Embryonic facial prominence (tissue), 1 donor: ENCODE measurements around the gene SLC13A4.
"Not testable (repeated sequence)": the region's sequence is repeated elsewhere in the genome, so short reads cannot be mapped to it uniquely, and the experiment has no call there.

Experiments used
- DNase-seq: peaks from one replicate; pipeline ENCODE4 v3.0.0-alpha.2; 2016; ENCODE audit errors: extremely low spot score

SLC13A4 gene, protein sequence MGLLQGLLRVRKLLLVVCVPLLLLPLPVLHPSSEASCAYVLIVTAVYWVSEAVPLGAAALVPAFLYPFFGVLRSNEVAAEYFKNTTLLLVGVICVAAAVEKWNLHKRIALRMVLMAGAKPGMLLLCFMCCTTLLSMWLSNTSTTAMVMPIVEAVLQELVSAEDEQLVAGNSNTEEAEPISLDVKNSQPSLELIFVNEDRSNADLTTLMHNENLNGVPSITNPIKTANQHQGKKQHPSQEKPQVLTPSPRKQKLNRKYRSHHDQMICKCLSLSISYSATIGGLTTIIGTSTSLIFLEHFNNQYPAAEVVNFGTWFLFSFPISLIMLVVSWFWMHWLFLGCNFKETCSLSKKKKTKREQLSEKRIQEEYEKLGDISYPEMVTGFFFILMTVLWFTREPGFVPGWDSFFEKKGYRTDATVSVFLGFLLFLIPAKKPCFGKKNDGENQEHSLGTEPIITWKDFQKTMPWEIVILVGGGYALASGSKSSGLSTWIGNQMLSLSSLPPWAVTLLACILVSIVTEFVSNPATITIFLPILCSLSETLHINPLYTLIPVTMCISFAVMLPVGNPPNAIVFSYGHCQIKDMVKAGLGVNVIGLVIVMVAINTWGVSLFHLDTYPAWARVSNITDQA

DNA sequence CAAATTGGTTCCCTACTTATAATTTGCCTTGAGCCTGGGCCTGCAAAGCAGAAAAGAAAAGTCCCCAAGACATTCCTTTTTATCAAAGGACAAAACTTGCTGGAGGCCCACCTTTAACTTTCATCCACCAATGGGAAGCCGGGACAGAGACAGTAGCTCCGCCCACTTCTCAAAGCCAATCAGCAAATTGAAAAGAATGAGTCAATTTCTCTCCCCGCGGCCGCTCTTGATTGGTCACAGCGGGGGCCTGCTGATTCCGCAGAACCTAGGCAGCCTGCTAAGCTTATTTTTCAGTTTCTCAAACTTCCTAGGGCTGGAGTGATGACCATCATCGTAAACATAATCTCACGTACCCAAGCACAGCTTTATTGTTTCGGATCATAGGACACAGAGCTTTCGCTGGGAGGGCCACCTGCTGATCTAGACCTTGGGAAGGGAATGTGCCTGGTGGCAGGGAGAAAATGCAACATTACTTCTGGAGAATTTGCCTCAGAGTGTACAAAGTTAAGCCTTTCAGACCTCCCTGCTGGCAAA, at the start of gene SLC13A4:
TSS of gene SLC13A4 (minus strand) at position 51 of the 534 bp plus-strand sequence. CDS start 690 bp downstream, outside the sequence.
- DNase-seq = no peak

DNA sequence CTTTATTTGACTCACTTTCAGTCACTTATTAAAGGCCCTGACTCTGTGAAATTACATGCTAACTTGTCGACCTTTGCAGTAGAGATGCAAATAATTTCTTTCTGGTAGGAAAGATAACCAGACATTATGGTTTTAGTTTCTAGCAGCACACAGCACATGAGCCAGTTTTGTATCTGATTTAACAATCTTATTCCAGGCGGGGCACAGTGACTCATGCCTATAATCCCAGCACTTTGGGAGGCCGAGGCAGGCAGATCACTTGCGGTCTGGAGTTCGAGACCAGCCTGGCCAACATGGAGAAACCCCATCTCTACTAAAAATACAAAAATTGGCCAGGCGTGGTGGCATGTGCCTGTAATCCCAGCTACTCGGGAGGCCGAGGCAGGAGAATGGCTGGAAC, 47.9 kb upstream of the SLC13A4 start:
- not testable (repeated sequence) for DNase-seq

DNA sequence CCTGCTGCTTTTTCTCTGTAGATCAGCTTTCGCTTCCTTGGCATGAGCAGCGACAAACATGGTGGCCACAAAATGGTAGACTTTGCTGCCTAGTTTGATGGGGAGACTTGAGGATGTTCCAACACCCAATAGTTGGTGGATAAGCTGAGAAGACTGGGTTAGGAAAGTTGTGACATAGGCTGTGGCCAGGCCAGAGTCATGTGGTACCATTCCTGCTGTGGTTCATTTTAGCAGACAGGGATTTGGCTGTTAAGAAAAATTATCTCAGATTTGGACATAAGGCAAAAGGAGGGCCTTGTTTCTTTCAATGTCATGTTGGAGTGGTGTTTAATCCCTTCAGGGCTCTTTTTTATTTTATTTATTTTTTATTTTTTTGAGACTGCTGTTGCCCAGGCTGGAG, 47.2 kb upstream of the SLC13A4 start:
- DNase-seq = no peak

DNA sequence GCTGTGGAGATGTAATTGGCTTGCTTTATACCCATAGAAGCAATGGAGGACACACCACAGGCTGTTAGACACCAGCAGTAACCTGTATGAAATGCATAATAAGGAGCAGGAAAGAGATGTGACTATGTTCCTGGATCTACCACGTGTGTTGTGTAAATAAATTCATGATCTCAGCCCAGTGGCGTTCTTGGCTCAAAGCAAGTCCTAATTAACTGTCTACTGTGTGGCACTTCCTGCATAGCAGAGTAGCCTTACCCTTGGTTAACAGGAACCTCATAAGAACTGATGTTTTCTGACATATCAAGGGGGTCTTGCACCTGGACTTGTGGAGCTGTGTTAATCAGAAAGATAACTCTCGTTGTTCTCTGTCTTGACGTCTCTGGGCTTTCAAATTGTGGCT, 46.3 kb upstream of the SLC13A4 start:
- no peak for DNase-seq

DNA sequence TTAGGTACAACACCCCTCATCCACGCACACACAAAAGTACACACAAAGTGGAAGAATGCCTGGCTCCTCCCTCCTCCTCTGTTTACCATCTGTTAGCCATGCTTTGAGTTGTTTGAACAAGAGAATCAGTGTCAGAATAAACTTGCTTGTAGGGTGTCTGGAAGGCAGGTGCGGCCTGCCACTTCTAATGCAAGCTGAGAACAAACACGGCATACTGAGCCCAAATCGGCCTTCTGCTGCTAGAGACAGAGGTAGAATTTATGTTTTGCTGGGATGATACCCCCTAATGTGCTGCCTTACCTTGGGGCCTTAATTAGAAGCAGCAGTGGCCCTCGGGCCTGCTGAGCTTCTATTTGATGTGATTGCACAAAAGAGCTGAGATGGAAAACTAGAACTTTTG, 45.5 kb upstream of the SLC13A4 start:
- DNase-seq = no peak

DNA sequence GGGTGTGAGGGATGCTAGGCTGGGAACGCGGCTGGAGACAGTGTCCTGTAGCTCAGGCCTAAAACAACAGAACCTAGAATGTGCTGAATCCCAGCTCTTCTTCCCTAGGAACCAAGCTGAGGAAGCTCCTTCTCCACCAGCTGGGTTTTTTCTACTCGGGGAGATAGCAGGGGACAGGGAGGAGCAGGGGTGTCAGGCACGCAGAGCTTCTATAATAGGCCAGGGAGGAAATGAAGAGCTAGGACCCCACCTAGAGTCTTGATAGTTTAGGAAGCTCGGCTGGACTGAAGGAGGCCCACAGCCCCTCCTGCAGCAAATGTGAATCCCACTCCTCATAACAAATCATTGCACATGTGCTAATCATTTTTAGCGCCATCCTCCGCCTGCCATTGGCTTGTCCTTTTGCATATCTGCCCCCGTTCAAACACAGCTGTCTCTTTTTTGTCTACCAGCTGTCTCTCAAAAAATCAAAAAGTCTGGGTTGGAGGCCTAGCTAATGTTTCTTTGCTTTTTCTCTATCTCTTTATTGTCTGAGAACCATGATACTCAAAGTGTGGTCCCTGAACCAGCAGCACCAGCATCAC, 44.7 kb upstream of the SLC13A4 start:
- DNase-seq = no peak

DNA sequence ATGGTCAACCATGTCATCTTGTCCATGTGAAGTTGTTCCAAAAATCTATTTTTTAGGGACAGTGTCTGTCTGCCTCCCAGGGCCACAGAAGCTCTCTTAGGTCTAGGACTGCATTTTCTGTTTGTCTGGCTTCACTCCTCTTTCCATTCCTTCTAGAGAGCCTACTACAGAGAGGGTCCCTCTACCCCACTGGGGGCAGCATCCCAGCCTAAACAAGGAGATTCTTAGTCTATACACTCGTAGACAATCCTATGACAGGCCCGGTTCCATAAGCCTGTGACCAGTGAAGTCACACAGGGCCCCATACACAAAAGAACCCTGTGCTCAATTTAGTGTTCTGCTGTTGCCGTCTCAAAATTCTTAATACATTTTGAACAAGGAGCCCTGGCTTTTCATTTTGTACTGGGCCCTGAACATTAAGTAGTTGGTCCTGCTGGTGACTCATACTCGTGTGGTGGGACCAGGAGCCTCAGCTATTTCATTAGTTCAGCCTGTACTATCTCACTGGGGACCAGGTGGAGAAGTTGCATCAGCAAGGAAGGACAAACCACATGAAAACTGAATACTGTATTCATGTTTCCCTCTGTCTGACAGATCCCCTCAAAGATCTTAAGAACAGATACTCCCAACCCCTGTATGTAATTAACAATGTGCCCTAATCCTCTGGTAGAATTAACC, 44.1 kb upstream of the SLC13A4 start:
- no peak for DNase-seq

DNA sequence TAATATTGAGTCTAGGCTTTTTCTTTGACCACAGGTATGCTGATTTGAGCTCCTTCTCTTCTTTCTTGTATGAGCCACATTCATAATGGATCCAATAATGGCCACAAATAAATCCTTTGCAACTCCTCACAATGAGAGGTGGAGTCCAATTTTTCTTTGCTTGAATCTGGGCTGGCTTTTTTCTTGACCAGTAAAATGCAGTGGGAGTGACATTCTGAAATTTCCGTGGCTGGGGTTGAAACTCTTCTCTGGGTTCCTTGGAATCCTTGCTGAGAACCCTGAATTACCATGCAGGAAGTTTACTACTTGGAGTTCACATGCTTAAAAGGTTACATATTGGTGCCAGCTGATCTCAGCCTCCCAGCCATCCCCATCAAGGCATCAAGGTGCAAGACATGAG, 43.1 kb upstream of the SLC13A4 start:
- DNase-seq = no peak

DNA sequence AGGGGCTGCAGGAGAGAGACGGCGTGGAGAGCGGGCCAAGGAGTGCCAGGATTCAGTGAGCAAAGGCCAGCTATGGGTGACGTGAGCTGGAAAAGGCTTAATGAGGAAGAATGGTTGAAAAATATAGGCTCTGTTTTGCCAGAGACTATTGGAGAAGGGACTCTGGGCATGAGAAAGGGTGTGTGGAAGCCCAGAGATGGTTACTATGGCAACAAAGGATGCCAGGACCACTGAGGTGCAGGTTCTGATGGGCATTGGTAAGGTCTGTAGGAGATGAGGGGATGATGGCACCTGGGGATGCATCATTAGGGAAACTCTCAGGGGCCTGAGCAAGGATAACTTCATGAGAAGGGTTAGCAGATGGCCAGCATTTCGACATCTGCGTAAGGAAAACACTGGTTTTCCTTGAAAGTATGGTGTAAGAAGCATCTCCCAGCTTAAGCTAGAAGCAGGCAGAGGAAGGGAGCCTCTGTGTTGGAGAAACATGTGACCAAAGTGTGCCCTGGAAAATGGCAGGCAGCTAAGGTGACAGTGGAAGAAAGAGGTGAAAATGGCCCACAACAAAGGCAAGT, 42.2 kb upstream of the SLC13A4 start:
- DNase-seq = no peak

DNA sequence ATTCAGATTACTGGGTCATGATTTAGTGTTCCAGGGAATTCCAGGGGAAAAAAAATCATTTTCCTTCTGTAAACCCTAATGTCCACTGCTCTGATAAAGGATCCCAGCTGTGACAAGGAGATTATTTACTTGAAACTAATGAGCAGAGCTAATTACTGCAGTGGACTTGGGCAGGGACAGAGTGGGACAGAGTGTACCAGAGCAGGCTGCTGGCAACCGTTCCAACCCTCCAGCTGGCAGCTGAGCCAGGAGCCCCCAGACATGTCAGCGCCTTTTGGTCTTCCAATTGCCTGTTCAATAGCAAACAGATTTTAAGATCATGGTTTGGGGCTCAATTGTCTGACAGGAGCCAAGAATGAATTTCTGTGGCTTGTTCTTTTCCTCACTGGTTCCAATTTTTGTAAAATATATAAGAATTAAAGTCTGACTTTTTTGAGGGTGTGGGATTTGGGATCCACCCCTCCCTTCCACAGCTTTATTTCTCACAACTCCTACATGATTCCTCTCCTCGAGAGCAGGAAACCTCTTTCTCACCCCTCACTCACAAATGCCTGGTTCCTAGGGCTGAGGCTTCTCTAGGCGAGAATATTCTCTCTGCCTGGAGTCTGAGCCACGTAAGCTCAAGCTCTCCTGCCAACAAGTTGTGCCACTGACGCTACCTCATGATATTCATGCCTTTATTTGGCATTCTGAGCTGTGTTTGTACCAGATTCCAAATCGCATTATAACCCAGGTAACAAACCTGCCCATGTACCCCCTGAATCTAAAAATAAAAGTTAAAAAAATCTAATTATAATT, 41.2 kb upstream of the SLC13A4 start:
- DNase-seq = no peak

DNA sequence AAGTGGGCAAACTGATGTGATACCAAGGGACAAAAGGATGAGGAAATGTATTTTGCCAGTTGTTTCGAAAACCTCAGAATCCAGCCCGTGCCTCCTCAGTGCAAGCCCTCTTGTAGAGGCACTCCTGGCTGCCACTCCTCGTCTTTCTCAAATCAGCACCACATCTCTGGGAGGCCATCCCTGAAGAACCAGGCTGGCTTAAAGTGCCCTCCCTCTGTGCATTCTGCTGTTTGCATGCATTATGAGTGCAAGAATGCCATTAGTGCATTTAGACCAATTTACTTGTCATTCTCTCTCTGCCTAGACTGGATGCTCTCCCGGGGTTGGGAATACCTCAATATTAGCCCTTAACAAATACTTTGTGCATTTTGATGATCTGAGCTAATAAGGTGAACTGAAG, 40.5 kb upstream of the SLC13A4 start:
- DNase-seq = no peak

DNA sequence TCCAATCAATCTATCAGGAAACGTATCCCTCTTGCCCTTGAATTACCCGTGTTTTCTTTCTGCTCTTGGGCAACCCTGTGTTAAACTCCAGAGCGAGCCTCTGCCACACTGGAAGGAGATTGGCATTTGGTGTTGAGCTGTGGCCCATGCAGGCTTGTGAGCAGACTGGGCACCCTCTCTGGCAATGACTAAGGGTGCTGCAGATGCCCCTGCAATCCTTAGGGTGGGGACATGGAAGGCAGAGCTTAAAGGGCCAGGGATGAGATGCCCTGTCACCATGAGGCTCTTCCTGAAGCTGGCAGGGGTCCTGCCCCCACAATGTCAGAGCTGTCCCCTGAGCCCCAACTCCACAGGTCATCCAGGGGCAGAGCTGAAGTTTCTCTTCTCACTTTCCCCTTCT, 40.1 kb upstream of the SLC13A4 start:
- no peak for DNase-seq

DNA sequence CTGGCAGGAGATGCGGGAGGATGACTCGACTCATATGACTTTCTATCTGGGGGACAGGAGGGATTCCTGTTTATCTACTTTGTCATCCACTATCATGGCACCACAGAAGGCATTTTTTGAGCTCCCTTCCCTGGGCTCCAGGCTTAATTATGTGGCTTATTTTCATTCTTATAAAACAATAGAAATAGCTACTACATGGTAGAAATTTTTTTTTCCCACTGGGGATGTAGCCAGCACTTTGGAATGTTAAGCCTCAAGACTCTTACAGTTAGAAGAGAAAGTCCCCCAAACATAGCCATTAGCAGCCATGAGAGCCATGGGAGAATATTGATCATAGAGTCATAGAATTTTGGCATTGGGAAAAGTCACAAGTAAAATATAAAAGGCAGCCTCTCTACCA, 35.3 kb upstream of the SLC13A4 start:
- DNase-seq = no peak

DNA sequence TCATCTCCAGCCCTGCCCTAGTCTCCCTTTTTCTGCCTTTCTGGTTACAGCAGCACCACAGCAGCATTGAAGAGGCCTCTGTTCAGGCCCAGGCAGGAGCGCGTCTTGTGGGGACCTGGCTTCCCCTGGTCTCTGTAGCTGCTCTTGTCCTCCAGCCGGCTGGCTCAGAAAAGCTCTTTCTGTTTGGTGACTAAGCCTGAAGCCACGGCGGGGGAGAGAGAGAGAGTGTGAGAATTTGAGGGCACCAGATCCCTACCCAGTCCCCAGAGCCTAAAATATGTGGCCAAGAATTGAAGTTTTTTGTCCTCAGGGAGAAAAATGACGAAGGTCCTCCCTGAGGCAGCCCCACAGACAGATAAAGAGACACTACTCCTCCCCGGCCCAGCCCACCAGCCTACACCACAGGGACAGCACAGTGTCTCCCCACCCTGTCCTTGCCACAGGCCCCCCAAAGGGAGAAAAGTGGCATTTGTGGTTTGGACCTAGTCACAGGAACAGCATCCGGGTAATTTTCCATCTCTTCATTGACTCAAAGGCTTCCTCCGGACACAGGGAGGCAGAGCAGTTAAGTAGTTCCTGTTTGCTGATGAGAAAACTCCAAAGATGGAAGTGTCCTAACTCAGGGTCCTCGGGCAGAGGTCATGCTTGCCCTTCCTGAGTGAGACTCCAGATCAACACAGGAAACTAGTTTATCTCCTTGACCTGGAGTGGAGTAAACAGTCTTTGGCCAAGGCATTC, 33.9 kb upstream of the SLC13A4 start:
- DNase-seq = no peak

DNA sequence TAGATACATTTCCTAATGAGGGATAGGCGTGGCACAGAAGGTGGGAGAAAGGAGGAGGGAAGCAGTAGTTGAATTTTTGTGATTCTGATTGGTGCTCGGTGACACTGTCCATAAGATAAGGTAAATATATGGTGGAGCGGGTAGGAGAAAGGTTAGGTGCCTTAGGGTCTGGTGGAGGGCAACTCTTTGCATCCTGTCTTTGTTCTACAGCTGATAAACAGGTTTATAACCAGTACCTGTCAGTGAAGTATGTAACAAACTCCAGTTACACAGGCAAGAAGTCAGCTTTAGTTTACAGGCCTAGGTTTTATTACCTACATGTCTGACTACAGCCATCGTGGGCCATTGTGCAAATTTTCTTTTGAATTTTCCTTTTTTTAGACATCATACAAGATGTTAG, 31.5 kb upstream of the SLC13A4 start:
- DNase-seq = no peak

DNA sequence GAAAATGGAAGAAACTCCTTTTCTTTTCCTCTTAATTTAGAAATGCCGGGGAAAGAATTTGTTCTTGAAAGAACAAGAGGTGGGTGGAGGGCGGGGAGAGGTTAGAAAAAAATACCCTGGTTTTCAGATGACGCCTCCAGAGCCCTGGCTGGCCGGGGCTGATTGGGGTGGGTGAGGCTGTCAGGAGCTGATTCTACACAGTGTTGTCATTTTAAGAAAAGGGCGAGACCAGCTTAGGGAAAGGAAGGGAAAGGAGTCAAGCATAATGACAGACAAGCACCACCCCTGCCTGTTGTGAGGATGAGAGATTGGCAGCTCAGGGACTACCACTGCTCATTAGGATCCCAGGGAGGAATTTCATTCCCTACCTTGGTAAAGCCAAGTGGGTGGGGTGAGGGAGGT, 30.5 kb upstream of the SLC13A4 start:
- DNase-seq = no peak

DNA sequence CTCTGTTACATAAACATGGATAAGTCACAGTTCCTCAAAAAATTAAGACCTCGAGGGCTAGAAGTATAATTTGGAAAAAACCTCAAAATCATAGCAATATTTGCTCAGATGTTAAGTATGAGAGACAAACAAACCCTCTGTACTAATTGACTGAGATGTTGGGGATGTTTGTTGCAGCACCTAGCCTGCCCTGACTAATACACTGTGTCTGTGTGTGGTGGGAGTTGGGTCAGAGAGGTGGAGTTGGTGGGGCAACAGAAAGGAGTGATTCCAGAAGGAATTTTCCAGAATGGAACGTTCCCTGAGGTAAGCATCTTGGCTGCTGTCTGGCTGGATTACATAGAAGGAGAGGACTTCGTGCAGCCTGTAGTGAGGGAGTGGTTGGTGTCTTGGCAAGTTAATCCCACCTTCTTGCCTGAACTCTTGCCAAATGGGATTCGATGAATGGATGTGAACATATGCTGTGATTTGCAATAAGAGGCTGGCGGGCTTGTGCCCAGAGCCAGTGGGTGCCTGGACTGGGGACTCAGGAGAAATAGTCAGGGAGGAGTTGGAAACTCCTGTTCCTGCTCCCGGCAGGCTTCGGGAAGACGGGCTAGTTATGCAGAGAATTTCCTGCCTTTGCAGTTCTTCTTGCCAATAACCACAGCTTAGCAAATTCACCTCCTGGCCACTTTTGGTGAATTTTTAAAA, 29.9 kb upstream of the SLC13A4 start:
- DNase-seq = no peak

DNA sequence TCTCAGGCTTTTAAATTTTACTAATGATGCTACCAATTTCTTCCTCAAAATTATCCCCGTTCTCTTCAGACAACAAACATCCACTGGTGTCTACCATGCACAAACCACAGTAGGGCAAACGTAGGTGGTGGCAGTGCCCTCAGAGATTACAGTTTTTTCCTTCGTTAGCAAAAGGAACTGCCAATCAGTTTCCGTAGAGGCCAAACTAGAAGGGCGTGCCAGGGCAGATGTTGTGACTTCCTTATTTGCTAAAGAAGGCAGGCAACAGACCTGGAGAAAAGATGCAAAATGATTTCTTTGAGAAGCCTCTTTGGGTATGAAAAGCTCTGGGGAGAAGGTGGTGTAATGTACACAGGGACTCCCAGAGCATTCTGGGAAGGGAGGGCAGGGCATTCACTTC, 28.2 kb upstream of the SLC13A4 start:
- DNase-seq = no peak

DNA sequence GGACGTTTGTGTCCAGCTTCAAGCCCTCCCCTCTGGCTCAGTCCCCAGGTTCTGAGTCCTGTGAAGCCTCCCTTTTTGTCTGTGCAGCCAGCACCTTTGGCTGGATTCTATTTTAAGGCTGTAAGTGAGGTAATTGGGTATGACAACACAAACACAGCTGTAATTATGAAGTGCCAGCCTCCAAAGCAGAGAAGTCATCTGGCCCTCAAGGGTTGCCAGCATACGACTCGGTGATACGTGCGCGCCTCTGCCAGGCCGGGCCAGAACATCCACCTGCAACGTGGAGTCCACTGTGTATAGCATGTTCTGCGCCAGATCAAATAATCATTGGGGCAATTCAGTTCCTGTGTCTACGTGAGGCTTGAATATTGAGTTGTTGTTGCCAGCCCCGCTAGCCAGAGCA, 27.4 kb upstream of the SLC13A4 start:
- no peak for DNase-seq
